ENCODE data around the gene HSD17B7.
A peak's percentile ranks its signal among the peaks of the same experiment; 100 is the strongest.

The HSD17B7 gene

DNA sequence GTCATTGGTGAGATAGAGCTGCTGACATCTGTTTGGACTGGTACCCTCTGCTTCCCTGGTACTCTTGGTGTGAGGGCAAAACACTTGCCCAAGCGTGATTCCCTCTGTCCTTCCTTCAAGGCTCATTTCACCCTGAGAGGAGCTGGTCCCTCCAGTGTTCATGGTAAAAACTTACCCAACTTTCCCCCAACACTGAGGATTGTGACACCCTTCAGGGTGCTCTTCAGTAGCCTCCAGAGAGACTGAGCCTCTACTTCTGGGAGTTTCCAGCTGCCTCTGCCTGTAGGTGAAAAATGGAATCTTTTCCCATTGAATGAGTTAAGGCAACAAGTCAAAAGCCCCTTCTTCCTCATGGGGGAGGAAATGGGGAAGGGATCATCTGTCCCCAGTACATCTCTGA lies 60.8 kb downstream of the HSD17B7 start:
- H3K4me3 ChIP-seq (ENCODE audit: control insufficient read depth, low read depth, low read length), result no peak overlapping the region
- no peak for DNase-seq (ENCODE audit: low read depth)
- TF ChIP-seq, protein P1, sequence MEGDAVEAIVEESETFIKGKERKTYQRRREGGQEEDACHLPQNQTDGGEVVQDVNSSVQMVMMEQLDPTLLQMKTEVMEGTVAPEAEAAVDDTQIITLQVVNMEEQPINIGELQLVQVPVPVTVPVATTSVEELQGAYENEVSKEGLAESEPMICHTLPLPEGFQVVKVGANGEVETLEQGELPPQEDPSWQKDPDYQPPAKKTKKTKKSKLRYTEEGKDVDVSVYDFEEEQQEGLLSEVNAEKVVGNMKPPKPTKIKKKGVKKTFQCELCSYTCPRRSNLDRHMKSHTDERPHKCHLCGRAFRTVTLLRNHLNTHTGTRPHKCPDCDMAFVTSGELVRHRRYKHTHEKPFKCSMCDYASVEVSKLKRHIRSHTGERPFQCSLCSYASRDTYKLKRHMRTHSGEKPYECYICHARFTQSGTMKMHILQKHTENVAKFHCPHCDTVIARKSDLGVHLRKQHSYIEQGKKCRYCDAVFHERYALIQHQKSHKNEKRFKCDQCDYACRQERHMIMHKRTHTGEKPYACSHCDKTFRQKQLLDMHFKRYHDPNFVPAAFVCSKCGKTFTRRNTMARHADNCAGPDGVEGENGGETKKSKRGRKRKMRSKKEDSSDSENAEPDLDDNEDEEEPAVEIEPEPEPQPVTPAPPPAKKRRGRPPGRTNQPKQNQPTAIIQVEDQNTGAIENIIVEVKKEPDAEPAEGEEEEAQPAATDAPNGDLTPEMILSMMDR (IDR thresholded peaks at IDR 0.05; ENCODE audit: control insufficient read depth, insufficient read depth, low read depth, low read length, missing control alignments), result no peak

DNA sequence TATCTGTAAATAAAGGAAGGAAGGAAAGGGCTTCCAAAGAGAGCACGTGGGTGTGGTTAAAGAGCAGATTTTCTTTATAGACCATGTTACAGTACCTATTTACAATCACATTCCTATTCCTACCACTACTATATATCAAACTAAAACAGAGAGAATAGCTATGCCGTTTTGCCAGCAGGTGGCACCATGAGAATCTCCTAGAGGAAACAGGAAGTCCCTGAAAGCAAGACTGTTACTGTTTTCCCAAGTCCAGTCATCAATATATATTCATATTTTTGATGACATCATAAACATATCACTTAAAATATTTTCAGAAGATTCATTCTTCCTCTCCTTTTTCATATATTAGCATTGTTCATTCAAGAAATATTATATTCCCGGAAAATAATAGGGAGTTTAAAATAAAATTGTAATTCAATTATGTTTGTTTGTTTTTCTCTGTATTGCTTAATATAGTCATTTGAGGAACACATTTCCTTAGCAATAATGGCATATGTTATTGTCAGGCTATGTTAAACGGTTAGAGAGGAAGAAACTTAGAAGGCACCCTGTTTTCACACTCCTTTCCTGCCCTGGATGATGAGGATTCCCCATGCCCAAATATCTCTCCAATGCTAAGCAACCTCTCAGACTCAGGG lies 63.9 kb downstream of the HSD17B7 start:
- no peak overlapping the region for H3K4me3 ChIP-seq (ENCODE audit: control insufficient read depth, low read depth, low read length)
- TF ChIP-seq, protein P1 (IDR thresholded peaks at IDR 0.05; ENCODE audit: control insufficient read depth, insufficient read depth, low read depth, low read length, missing control alignments), result peak; percentile 78
- peak; percentile 28 for DNase-seq (ENCODE audit: low read depth)

DNA sequence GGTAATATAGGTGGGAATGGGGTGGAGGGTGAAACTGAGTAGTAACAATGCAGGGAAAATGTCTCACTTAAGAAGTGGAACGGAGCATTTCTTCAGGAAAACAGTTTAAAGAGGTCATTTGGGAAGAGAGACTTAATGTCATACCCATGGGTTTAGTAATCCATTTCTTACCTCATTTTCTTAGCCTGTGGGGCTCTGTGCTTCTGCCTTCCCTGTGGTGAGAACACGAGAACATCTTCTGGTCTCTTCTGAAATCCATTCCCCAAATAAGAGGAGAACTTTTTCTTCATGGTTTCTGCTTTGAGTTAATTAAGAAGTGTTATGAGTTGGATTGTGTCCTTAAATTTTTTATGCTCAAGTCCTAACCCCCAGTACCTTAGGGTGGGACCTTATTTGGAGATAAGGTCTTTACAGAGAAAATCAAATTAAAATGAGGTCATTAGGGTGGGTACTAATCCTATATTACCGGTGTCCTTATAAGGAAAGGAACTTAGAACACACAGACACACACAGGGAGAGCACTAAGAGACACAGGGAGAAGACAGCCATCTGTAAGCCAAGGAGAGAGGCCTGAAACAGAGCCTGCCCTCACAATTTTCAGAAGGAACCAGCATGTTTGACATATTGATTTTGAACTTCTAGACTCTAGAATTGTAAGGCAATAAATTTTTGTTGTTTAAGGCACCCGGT lies 65.1 kb downstream of the HSD17B7 start:
- DNase-seq (ENCODE audit: low read depth), result peak; percentile 16
- TF ChIP-seq, protein P1 (IDR thresholded peaks at IDR 0.05; ENCODE audit: control insufficient read depth, insufficient read depth, low read depth, low read length, missing control alignments), result no peak
- no peak overlapping the region for H3K4me3 ChIP-seq (ENCODE audit: control insufficient read depth, low read depth, low read length)

DNA sequence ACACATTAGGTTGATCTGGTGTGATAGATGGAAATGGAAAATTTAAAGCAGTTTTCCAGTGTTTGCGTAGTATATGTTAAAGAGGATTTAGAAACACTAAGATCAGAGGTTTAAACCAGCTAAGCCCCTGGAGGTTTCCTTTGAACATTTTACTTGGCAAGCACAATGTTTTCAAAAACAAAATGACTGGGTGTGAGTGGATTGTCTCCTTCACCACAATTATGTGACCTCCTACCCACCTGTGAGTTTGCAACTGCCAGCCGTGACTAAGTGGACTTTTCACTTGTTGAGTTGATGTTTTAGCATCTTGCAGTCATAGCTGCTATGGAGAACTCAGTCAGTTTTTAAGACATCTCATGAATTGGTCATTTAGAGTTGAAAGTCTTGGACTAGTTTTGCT lies 65.8 kb downstream of the HSD17B7 start:
- DNase-seq (ENCODE audit: low read depth), result peak; percentile 80
- no peak overlapping the region for H3K4me3 ChIP-seq (ENCODE audit: control insufficient read depth, low read depth, low read length)
- TF ChIP-seq, protein P1 (IDR thresholded peaks at IDR 0.05; ENCODE audit: control insufficient read depth, insufficient read depth, low read depth, low read length, missing control alignments), result no peak

DNA sequence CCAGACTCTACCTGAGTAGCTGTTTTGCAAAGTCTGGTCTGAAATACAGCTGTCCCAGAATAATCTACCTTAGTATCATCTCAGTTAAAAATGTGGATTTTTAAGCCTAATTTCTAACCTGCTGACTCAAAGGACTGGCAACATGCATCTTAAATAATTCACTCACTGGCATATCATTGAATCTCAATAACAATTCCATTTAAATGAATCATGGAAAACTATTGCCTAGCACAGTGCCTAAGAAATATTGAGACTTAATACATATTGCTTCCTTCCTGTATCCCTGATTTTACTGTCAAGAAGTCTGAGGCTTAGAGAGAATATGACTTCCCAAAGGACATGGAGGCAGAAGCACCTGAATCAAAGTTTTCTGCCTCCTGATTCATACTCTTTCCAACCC lies 67.3 kb downstream of the HSD17B7 start:
- no peak overlapping the region for H3K4me3 ChIP-seq (ENCODE audit: control insufficient read depth, low read depth, low read length)
- TF ChIP-seq, protein P1 (IDR thresholded peaks at IDR 0.05; ENCODE audit: control insufficient read depth, insufficient read depth, low read depth, low read length, missing control alignments), result no peak
- peak; percentile 17 for DNase-seq (ENCODE audit: low read depth)

DNA sequence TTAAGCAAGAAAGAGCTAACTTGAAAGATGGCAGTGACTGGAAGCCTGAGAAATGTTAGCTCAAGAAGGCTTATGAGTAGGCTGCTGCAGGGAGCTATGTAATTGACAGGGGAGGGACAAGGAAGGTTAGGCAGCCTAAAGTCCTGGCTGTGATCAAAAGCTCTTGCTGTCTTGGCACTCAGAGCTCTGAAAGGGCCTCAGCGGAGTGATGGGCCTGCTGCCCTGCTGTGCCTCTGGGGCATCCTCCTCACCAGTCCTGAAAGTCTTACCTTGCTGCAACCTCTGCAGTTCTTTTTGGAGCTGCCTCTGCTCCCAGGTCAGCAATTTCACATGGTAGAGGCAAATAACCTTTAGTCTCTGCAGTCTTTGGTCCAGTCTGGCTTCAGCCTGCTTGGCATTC lies 68.7 kb downstream of the HSD17B7 start:
- TF ChIP-seq, protein P1 (IDR thresholded peaks at IDR 0.05; ENCODE audit: control insufficient read depth, insufficient read depth, low read depth, low read length, missing control alignments), result no peak
- no peak for DNase-seq (ENCODE audit: low read depth)
- no peak overlapping the region for H3K4me3 ChIP-seq (ENCODE audit: control insufficient read depth, low read depth, low read length)

All from AG09309 (cell line).